Tongue (tissue), 2 donors: Measurements from ENCODE around the gene BTBD1. TPM values are rescaled to one million over a fixed set of nuclear protein-coding genes. Genes with fewer than 3 reads are reported as not detected.

Experiments
- DNase-seq: peaks from one replicate; pipeline ENCODE4 v3.0.0-alpha.2; 2015
- total RNA-seq: library from RNA; depleted of rRNA; stranded (reverse); fragments of >200 nt; gene quantifications from one replicate; pipeline ENCODE4 v1.2.3, GENCODE V29; 2014

BTBD1 gene
- total RNA-seq, result 228 TPM

- DNase-seq, result peak; percentile 96
Measured at GRCh38 chr15:83066734-83067637, at the start of gene BTBD1. Gene BTBD1 (minus strand): TSS chr15:83067252. CDS start chr15:83067151, 101 bp downstream.

- DNase-seq, result no peak
Measured at GRCh38 chr15:83115831-83116565, 48.9 kb upstream of the BTBD1 start.

GRCh38 chr15:83115410-83115809 is 48.4 kb upstream of the BTBD1 start:
- DNase-seq, result no peak

GRCh38 chr15:83114856-83115255 is 47.8 kb upstream of the BTBD1 start:
- DNase-seq, result no peak

- no peak for DNase-seq
Measured at GRCh38 chr15:83113881-83114674, 47.0 kb upstream of the BTBD1 start.

- no peak for DNase-seq
Measured at GRCh38 chr15:83112956-83113299, 45.9 kb upstream of the BTBD1 start.

- no peak for DNase-seq
Measured at GRCh38 chr15:83112233-83112955, 45.3 kb upstream of the BTBD1 start.

- DNase-seq, result no peak
Measured at GRCh38 chr15:83111149-83111548, 44.1 kb upstream of the BTBD1 start.

- DNase-seq, result no peak
Measured at GRCh38 chr15:83110381-83110780, 43.3 kb upstream of the BTBD1 start.

GRCh38 chr15:83109532-83109931 is 42.5 kb upstream of the BTBD1 start:
- DNase-seq, result no peak

GRCh38 chr15:83108266-83109219 is 41.5 kb upstream of the BTBD1 start:
- peak; percentile 61 for DNase-seq

- DNase-seq, result no peak
Measured at GRCh38 chr15:83107841-83108181, 40.8 kb upstream of the BTBD1 start.

- DNase-seq, result peak; percentile 33
Measured at GRCh38 chr15:83106994-83107840, 40.2 kb upstream of the BTBD1 start, which contains the start of gene TM6SF1. Gene TM6SF1 (plus strand): TSS chr15:83107645. CDS start chr15:83107681, 36 bp downstream.

- DNase-seq, result no peak
Measured at GRCh38 chr15:83105440-83105839, 38.4 kb upstream of the BTBD1 start.

- no peak for DNase-seq
Measured at GRCh38 chr15:83104141-83104540, 37.1 kb upstream of the BTBD1 start.

GRCh38 chr15:83102346-83102745 is 35.3 kb upstream of the BTBD1 start:
- DNase-seq, result no peak

- DNase-seq, result no peak
Measured at GRCh38 chr15:83100097-83100646, 33.1 kb upstream of the BTBD1 start.

GRCh38 chr15:83099290-83099689 is 32.2 kb upstream of the BTBD1 start:
- DNase-seq, result no peak

- no peak for DNase-seq
Measured at GRCh38 chr15:83098079-83098478, 31.0 kb upstream of the BTBD1 start.
